IMR-90 (cell line): ENCODE data around the gene RPS5. TPM values are rescaled to one million over a fixed set of nuclear protein-coding genes. Genes with fewer than 3 reads are reported as not detected.

Source experiments
- ATAC-seq: fragments of 200-7000 bp; cut with Tn5 transposase; 2 replicates; pipeline ENCODE4 v1.9.1; 2020; ENCODE audit warnings: low read depth, mild to moderate bottlenecking, moderate library complexity
- BruUV-seq: library from RNA; stranded (reverse); fragments of 400-500 nt; replicated peaks from 2 replicates; lab custom pipeline; 2021; lab: Mats Ljungman, UMichigan
- CTCF ChIA-PET: fragments of 300-600 bp; formaldehyde crosslinking; extraction: SDS; loops from one replicate; lab custom pipeline; 2021; ENCODE audit warnings: antibody characterized with exemption; lab: Yijun Ruan, JAX
- POLR2A ChIA-PET: fragments of 300-600 bp; sonication (Branson Sonifier 250); formaldehyde crosslinking; loops from one replicate; lab custom pipeline; 2022; ENCODE audit warnings: antibody characterized with exemption; ENCODE audit not compliant: unreplicated experiment; lab: Charles Lee
- DNase-seq: peaks from one replicate; pipeline ENCODE4 v3.0.0; 2013
- H2AFZ ChIP-seq: replicated peaks from 2 replicates; pipeline ENCODE3; 2013; ENCODE audit warnings: low read length, mild to moderate bottlenecking; ENCODE audit not compliant: poor library complexity
- H2AK5ac ChIP-seq: 2 replicates; pipeline ENCODE4 v1.6.1; 2013; ENCODE audit warnings: low read depth, low read length, inconsistent platforms
- H2AK9ac ChIP-seq: replicated peaks from 2 replicates; pipeline ENCODE3; 2013; ENCODE audit warnings: mild to moderate bottlenecking, low read depth, low read length, moderate library complexity; ENCODE audit not compliant: poor library complexity
- H2BK120ac ChIP-seq: 2 replicates; pipeline ENCODE4 v1.6.1; 2013; ENCODE audit warnings: low read depth, low read length, inconsistent platforms
- H2BK15ac ChIP-seq: 3 replicates; pipeline ENCODE4 v1.6.1; 2013; ENCODE audit warnings: low read depth, low read length, inconsistent platforms
- H2BK20ac ChIP-seq: 2 replicates; pipeline ENCODE4 v1.6.1; 2013; ENCODE audit warnings: low read depth, mild to moderate bottlenecking, inconsistent platforms, low read length, moderate library complexity
- H2BK5ac ChIP-seq: 2 replicates; pipeline ENCODE4 v1.6.1; 2013; ENCODE audit warnings: mild to moderate bottlenecking, low read depth, low read length, inconsistent platforms; ENCODE audit not compliant: poor library complexity, severe bottlenecking
- H3K14ac ChIP-seq: replicated peaks from 2 replicates; pipeline ENCODE4 v1.6.1; 2013; ENCODE audit warnings: low read depth, low read length, inconsistent platforms
- H3K18ac ChIP-seq: 2 replicates; pipeline ENCODE4 v1.6.1; 2013; ENCODE audit warnings: low read depth, low read length, control low read depth
- H3K23ac ChIP-seq: 2 replicates; pipeline ENCODE4 v1.6.1; 2013; ENCODE audit warnings: low read depth, low read length, inconsistent platforms
- H3K27ac ChIP-seq: 2 replicates; pipeline ENCODE4 v1.5.1; 2013; ENCODE audit warnings: mild to moderate bottlenecking, control low read depth, low read length; ENCODE audit not compliant: insufficient read depth
- H3K27me3 ChIP-seq: 2 replicates; pipeline ENCODE4 v1.6.1; 2013; ENCODE audit warnings: low read length; ENCODE audit not compliant: control insufficient read depth, insufficient read depth
- H3K36me3 ChIP-seq: 2 replicates; pipeline ENCODE4 v1.6.1; 2013; ENCODE audit warnings: low read length, mixed read lengths; ENCODE audit not compliant: control insufficient read depth, insufficient read depth
- H3K4ac ChIP-seq: 2 replicates; pipeline ENCODE4 v1.6.1; 2013; ENCODE audit warnings: low read depth, low read length, inconsistent platforms
- H3K4me1 ChIP-seq: 2 replicates; pipeline ENCODE4 v1.6.1; 2013; ENCODE audit warnings: low read length, mixed read lengths; ENCODE audit not compliant: control insufficient read depth, insufficient read depth
- H3K4me2 ChIP-seq: 2 replicates; pipeline ENCODE4 v1.6.1; 2013; ENCODE audit warnings: low read depth, mild to moderate bottlenecking, control low read depth, low read length, moderate library complexity
- H3K4me3 ChIP-seq: 2 replicates; pipeline ENCODE4 v1.5.1; 2013; ENCODE audit warnings: low read depth, mild to moderate bottlenecking, control low read depth, low read length, moderate library complexity; ENCODE audit not compliant: insufficient read depth
- H3K56ac ChIP-seq: 2 replicates; pipeline ENCODE4 v1.6.1; 2013; ENCODE audit warnings: low read length, inconsistent platforms; ENCODE audit not compliant: insufficient read depth; ENCODE audit errors: extremely low read depth
- H3K79me1 ChIP-seq, 2 experiments: 2 replicates each; pipeline ENCODE4 v1.6.1; 2013; ENCODE audit warnings: low read length in 2 of 2, inconsistent platforms in 1 of 2, low read depth in 1 of 2
- H3K9ac ChIP-seq: 2 replicates; pipeline ENCODE4 v1.6.1; 2013; ENCODE audit warnings: low read depth, low read length, control low read depth
- H3K9me1 ChIP-seq: 2 replicates; pipeline ENCODE4 v1.6.1; 2013; ENCODE audit warnings: low read length, inconsistent platforms; ENCODE audit not compliant: insufficient read depth
- H3K9me3 ChIP-seq: 2 replicates; pipeline ENCODE4 v1.6.1; 2013; ENCODE audit warnings: low read length; ENCODE audit not compliant: control insufficient read depth, insufficient read depth
- H4K20me1 ChIP-seq: 2 replicates; pipeline ENCODE4 v1.6.1; 2013; ENCODE audit warnings: low read length, inconsistent platforms; ENCODE audit not compliant: insufficient read depth
- H4K5ac ChIP-seq: 2 replicates; pipeline ENCODE4 v1.6.1; 2013; ENCODE audit warnings: mild to moderate bottlenecking, low read depth, low read length, control low read depth
- H4K8ac ChIP-seq, 2 experiments: 2 replicates each; pipeline ENCODE4 v1.6.1; 2013; ENCODE audit warnings: low read depth in 2 of 2, low read length in 2 of 2, control low read depth in 1 of 2, inconsistent platforms in 1 of 2
- H4K91ac ChIP-seq: 2 replicates; pipeline ENCODE4 v1.6.1; 2013; ENCODE audit warnings: low read depth, low read length, inconsistent platforms; ENCODE audit not compliant: insufficient read depth
- CTCF ChIP-seq: conservative IDR thresholded peaks from 2 replicates; pipeline ENCODE4 v1.5.1; 2012; ENCODE audit warnings: mild to moderate bottlenecking, low read depth, low read length, improper control_type of control experiment
- ELK1 ChIP-seq: fragments of 150-350 bp; IDR thresholded peaks from 2 replicates; pipeline ENCODE4 v1.6.1; 2016; ENCODE audit warnings: low read depth, mild to moderate bottlenecking, low read length, moderate library complexity, borderline replicate concordance
- FOS ChIP-seq: fragments of 150-350 bp; IDR thresholded peaks from 2 replicates; pipeline ENCODE4 v1.6.1; 2016; ENCODE audit warnings: low read depth, low read length
- MAFK ChIP-seq: IDR thresholded peaks from 2 replicates; pipeline ENCODE4 v1.6.1; 2012; ENCODE audit warnings: low read depth, low read length, improper control_type of control experiment
- MAZ ChIP-seq: IDR thresholded peaks from 2 replicates; pipeline ENCODE4 v1.6.1; 2012; ENCODE audit warnings: low read depth, mild to moderate bottlenecking, low read length, improper control_type of control experiment, moderate library complexity, borderline replicate concordance
- NFE2L2 ChIP-seq: fragments of 150-350 bp; IDR thresholded peaks from 2 replicates; pipeline ENCODE4 v1.6.1; 2016; ENCODE audit warnings: low read depth, mild to moderate bottlenecking, low read length
- RAD21 ChIP-seq: IDR thresholded peaks from 2 replicates; pipeline ENCODE4 v1.6.1; 2012; ENCODE audit warnings: low read length, improper control_type of control experiment
- RCOR1 ChIP-seq: IDR thresholded peaks from 2 replicates; pipeline ENCODE4 v1.6.1; 2012; ENCODE audit warnings: mild to moderate bottlenecking, low read length, improper control_type of control experiment; ENCODE audit not compliant: insufficient replicate concordance
- RFX5 ChIP-seq: IDR thresholded peaks from 2 replicates; pipeline ENCODE4 v1.8.0; 2012; ENCODE audit warnings: low read depth, mild to moderate bottlenecking, low read length, moderate library complexity
- USF2 ChIP-seq: fragments of 150-350 bp; IDR thresholded peaks from 2 replicates; pipeline ENCODE4 v1.6.1; 2017; ENCODE audit warnings: mild to moderate bottlenecking, antibody characterized with exemption, low read length, low read depth
- WGBS, 2 experiments: methylation state at CpG; one replicate each; pipeline versions ENCODE4 v1.1.5 to v1.1.7; 2013; ENCODE audit warnings: missing lambda C conversion rate in 2 of 2; ENCODE audit not compliant: insufficient read length in 1 of 2; ENCODE audit errors: extremely low coverage in 2 of 2; 5-methylcytosine and 5-hydroxymethylcytosine counted together
- dilution Hi-C: fragments of 300-500 bp; cut with HindIII; formaldehyde crosslinking; loops from one replicate; pipeline ENCODE4 v1.14.3; 2018; ENCODE audit warnings: low sequenced_read_pairs; ENCODE audit not compliant: unreplicated experiment
- in situ Hi-C: fragments of 300-500 bp; cut with MboI; formaldehyde crosslinking; loops from 3 replicates; pipeline ENCODE4 v1.14.3; 2019; ENCODE audit warnings: low sequenced_read_pairs, inconsistent platforms, mixed read lengths
- intact Hi-C: fragments of 100-400 bp; cut with micrococcal nuclease; formaldehyde crosslinking; loops from 2 replicates; pipeline ENCODE4 v1.10.0; 2022
- polyA plus RNA-seq, 3 experiments: library from polyadenylated mRNA; depleted of rRNA; stranded (reverse); fragments of >200 nt; gene quantifications; 2 replicates each; pipeline ENCODE4 v1.2.3, GENCODE V29; 2012; ENCODE audit warnings: low replicate concordance in 1 of 3
- total RNA-seq: library from RNA; depleted of rRNA; stranded (reverse); fragments of >200 nt; gene quantifications from 2 replicates; pipeline ENCODE4 v1.2.3, GENCODE V29; 2012

The RPS5 gene
- total and polyA plus RNA-seq, 2 of the 4 experiments (the other 2 are of a cell fraction) = 3,265 to 5,858 TPM

GRCh38 chr19:58381460-58382212, 5.4 kb upstream of the RPS5 start:
- H3K9me3 ChIP-seq = no peaks in the 10 kb centered on the region
- in situ Hi-C loops = no loop called here
- H2BK15ac ChIP-seq = no peak overlapping the region
- no peak overlapping the region for H2BK120ac ChIP-seq
- H4K8ac ChIP-seq = peak overlapping the region; percentile 48 to 76; a peak in 3 of 4 replicates
- peak overlapping the region; percentile 8 for H2BK5ac ChIP-seq
- H3K18ac ChIP-seq = no peak overlapping the region
- peak overlapping the region; percentile 49; the same call in 1 of the 2 replicates for H2AK5ac ChIP-seq
- peak overlapping the region; percentile 97 for H2AFZ ChIP-seq
- no peaks in the 10 kb centered on the region for H3K27me3 ChIP-seq
- H4K91ac ChIP-seq = peak overlapping the region; percentile 69; the same call in 1 of the 2 replicates
- peak overlapping the region; percentile 10 for H4K5ac ChIP-seq
- no peaks in the 10 kb centered on the region for H3K36me3 ChIP-seq
- BruUV-seq = no TSS peak
- no peak overlapping the region for H2BK20ac ChIP-seq
- peak overlapping the region; percentile 63 for H3K4me2 ChIP-seq
- peak overlapping the region; percentile 61 for H3K4ac ChIP-seq
- no peaks in the 10 kb centered on the region for H4K20me1 ChIP-seq
- intact Hi-C loops = no loop called here
- peak overlapping the region; percentile 31 for H3K14ac ChIP-seq
- peak overlapping the region; percentile 42 for H2AK9ac ChIP-seq
- dilution Hi-C loops = no loop called here
- H3K79me1 ChIP-seq = peaks cover 22 to 44% of the 10 kb centered on the region in 2 experiments; a peak in 3 of 4 replicates
- peak overlapping the region; percentile 50; the same call in 1 of the 2 replicates for H3K23ac ChIP-seq
- peak overlapping the region; percentile 60 for H3K9ac ChIP-seq
- 42% methylated on average over 10 of the region's 26 CpGs; no CpG with 5 or more reads in 1 of the 2 experiments for WGBS, 2 experiments
- DNase-seq (no peak), ATAC-seq (no peak)
- no peak for TF ChIP-seq USF2
- TF ChIP-seq NFE2L2 = no peak
- TF ChIP-seq FOS = no peak
- no peak for TF ChIP-seq MAFK
- TF ChIP-seq CTCF = no peak
- no peak for TF ChIP-seq RCOR1
- TF ChIP-seq RFX5 = no peak
- TF ChIP-seq ELK1 = no peak
- TF ChIP-seq RAD21 = no peak
- TF ChIP-seq MAZ = no peak
- H3K4me3 ChIP-seq = peak overlapping the region; percentile 56
- peaks cover 29% of the 10 kb centered on the region for H3K9me1 ChIP-seq
- H3K27ac ChIP-seq = peak overlapping the region; percentile 22
- POLR2A ChIA-PET = no interaction called here
- H3K4me1 ChIP-seq = peaks cover 16% of the 10 kb centered on the region
- CTCF ChIA-PET = interaction anchor here (0.5 kb wide), 1 partner anchor 81 kb away, joined by 4 read pairs; no protein-coding TSS in a partner anchor
- 0 out of 2 replicates have a peak overlapping the region, but pooled peaks have one; percentile 31 for H3K56ac ChIP-seq
